Parathyroid adenoma (tissue), 2 donors: ENCODE results near the gene F2R.

Experiments used
- H2AFZ ChIP-seq: fragments of 300-600 bp; sonication (generic); one replicate; pipeline ENCODE4 v1.7.0; 2017; ENCODE audit warnings: antibody characterized with exemption, mild to moderate bottlenecking
- H3K27ac ChIP-seq: fragments of 300-600 bp; sonication (generic); one replicate; pipeline ENCODE4 v1.7.0; 2017
- H3K27me3 ChIP-seq: fragments of 300-600 bp; sonication (generic); one replicate; pipeline ENCODE4 v1.7.0; 2017; ENCODE audit warnings: low read length; ENCODE audit not compliant: control insufficient read depth, insufficient read depth
- H3K36me3 ChIP-seq: fragments of 300-600 bp; sonication (generic); one replicate; pipeline ENCODE4 v1.7.0; 2017; ENCODE audit warnings: low read length; ENCODE audit not compliant: control insufficient read depth, insufficient read depth
- H3K4me1 ChIP-seq: fragments of 300-600 bp; sonication (generic); one replicate; pipeline ENCODE4 v1.7.0; 2017; ENCODE audit warnings: control low read depth
- H3K4me2 ChIP-seq: fragments of 300-600 bp; sonication (generic); one replicate; pipeline ENCODE4 v1.7.0; 2017; ENCODE audit warnings: low read length
- H3K4me3 ChIP-seq: fragments of 300-600 bp; sonication (generic); one replicate; pipeline ENCODE4 v1.7.0; 2017; ENCODE audit warnings: low read depth, low read length
- H3K79me2 ChIP-seq: fragments of 300-600 bp; sonication (generic); one replicate; pipeline ENCODE4 v1.7.0; 2017; ENCODE audit warnings: control low read depth
- H3K9ac ChIP-seq: fragments of 300-600 bp; sonication (generic); one replicate; pipeline ENCODE4 v1.7.0; 2017; ENCODE audit warnings: mild to moderate bottlenecking
- H3K9me3 ChIP-seq: fragments of 300-600 bp; sonication (generic); one replicate; pipeline ENCODE4 v1.7.0; 2017; ENCODE audit warnings: low read length; ENCODE audit not compliant: control insufficient read depth
- TF ChIP-seq, protein P1 (sequence below): fragments of 300-600 bp; sonication (generic); IDR thresholded peaks from one replicate; pipeline ENCODE4 v1.7.0; 2017; ENCODE audit warnings: antibody characterized with exemption, mild to moderate bottlenecking
- donor health status: primary hyperparathyroidism.

F2R gene

DNA sequence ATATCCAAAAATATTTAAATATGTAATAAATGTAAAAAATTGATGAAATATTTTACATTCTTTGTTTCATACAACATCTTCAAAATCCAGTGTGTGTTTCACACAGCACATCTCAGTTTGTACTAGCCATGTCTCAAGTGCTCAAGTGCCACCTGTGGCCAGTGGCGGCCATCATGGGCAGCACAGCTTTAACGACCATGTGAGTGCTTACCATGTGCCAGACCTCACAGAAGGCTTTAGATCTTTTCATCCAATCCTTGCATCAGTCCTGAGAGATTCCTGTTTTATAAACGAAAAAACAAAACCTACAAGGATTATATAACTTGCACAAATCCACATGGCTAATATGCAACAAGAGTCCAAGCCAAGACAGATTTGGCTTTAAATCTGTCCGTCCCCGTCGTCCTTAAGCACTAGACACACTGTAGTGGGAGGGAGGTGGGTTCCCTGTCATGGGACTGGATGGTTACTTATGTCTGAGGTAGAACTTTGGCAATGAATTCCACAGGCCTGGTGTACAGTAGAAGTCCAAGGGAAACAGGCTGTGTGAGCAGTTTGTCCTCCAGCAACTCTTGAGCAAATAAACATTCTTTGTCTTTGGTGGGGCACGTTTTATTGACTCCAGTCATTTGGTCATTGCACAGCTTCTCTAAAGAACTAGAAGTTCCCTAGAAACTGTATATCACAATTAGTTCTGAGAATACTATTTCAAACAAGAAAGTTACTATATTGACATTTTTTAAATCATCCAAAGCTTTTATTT is 25.0 kb upstream of the F2R start:
- H3K4me3 ChIP-seq, result no peak overlapping the region
- H3K79me2 ChIP-seq, result no peaks in the 10 kb centered on the region
- H3K36me3 ChIP-seq, result no peaks in the 10 kb centered on the region
- H3K27me3 ChIP-seq, result no peaks in the 10 kb centered on the region
- H3K4me2 ChIP-seq, result no peak overlapping the region
- H3K27ac ChIP-seq, result no peak overlapping the region
- TF ChIP-seq, protein P1, sequence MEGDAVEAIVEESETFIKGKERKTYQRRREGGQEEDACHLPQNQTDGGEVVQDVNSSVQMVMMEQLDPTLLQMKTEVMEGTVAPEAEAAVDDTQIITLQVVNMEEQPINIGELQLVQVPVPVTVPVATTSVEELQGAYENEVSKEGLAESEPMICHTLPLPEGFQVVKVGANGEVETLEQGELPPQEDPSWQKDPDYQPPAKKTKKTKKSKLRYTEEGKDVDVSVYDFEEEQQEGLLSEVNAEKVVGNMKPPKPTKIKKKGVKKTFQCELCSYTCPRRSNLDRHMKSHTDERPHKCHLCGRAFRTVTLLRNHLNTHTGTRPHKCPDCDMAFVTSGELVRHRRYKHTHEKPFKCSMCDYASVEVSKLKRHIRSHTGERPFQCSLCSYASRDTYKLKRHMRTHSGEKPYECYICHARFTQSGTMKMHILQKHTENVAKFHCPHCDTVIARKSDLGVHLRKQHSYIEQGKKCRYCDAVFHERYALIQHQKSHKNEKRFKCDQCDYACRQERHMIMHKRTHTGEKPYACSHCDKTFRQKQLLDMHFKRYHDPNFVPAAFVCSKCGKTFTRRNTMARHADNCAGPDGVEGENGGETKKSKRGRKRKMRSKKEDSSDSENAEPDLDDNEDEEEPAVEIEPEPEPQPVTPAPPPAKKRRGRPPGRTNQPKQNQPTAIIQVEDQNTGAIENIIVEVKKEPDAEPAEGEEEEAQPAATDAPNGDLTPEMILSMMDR, result no peak
- H3K4me1 ChIP-seq, result no peaks in the 10 kb centered on the region
- H2AFZ ChIP-seq, result no peak overlapping the region
- H3K9me3 ChIP-seq, result no peaks in the 10 kb centered on the region
- no peak overlapping the region for H3K9ac ChIP-seq

DNA sequence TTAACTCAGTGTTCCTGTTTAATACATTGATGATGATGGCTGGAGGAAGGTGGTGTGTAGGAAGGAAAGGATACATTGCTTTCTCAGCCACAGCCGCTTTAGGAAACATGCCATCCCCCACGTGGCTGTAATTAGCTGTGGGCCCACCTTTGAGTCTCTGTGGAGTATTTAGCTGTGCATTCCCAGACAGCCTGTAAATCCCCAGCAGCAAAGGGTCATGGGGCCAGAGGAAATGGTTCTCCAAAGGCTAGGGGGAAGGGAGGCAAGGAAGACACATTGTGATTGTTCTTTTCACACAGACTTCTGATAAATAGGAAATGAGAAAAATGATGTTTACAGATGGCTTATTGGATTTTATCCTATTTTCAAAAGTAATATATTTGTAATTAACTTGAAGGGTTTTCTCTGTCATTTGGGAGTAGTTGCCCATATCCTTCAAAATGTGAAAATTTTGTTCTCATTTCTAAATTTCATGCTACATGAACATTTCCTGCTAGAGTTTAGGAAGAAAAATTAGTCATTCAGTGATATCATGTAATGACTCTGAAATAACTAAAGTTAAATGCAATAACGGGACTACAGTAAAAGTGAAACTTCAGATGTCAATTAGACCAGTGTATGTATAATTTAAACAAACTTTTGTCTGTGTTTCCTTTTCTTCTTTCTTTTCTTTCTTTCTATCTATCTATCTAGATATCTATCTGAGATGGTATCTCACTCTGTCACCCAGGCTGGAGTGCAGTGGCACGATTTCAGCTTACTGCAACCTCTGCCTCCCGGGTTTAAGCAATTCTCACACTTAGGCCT is 24.3 kb upstream of the F2R start:
- Histone ChIP-seq H3K9ac (no peak overlapping the region), H3K4me2 (no peak overlapping the region), H3K36me3 (no peaks in the 10 kb centered on the region), H3K9me3 (no peaks in the 10 kb centered on the region), H3K27ac (no peak overlapping the region), H3K27me3 (no peaks in the 10 kb centered on the region), H2AFZ (no peak overlapping the region), H3K4me1 (no peaks in the 10 kb centered on the region), H3K79me2 (no peaks in the 10 kb centered on the region), H3K4me3 (no peak overlapping the region)
- TF ChIP-seq, protein P1, result no peak

DNA sequence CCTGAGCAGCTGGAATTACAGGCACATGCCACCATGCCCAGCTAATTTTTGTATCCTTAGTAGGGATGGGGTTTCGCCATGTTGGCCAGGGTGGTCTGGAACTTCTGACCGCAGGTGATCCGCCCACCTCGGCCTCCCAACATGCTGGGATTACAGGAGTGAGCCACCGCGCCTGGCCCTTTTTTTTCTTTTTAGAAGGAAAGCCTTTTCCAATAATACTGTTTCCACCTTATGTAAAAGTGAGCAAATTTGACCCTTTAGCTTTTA is 23.7 kb upstream of the F2R start:
- Histone ChIP-seq H3K27me3 (no peaks in the 10 kb centered on the region), H3K4me2 (no peak overlapping the region), H3K4me1 (no peaks in the 10 kb centered on the region), H3K36me3 (no peaks in the 10 kb centered on the region), H3K4me3 (no peak overlapping the region), H2AFZ (no peak overlapping the region), H3K79me2 (no peaks in the 10 kb centered on the region), H3K9me3 (no peaks in the 10 kb centered on the region), H3K27ac (no peak overlapping the region), H3K9ac (no peak overlapping the region)
- TF ChIP-seq, protein P1, result no peak

DNA sequence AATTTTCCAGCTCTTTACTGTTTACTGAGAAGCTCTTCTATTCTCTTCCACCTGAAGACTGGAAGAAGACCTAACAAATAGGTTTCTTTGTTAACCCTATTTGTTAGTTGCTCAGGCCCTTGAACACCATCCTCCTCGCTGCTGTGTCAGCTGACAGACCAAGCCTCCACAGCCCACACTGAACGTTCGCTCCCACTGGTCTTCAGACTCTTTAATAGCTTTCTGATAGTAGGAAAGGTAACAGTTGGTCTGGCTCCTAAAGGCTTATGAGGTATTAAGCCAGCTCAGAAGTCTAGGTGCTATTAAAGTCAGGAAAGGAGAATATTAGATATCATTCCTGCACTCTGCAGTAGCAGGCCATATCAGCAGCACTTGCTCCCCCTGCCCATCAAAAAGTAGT is 23.3 kb upstream of the F2R start:
- Histone ChIP-seq H3K9ac (no peak overlapping the region), H3K4me1 (no peaks in the 10 kb centered on the region), H3K9me3 (no peaks in the 10 kb centered on the region), H3K4me3 (no peak overlapping the region), H2AFZ (no peak overlapping the region), H3K4me2 (no peak overlapping the region), H3K27me3 (no peaks in the 10 kb centered on the region), H3K36me3 (no peaks in the 10 kb centered on the region), H3K27ac (no peak overlapping the region), H3K79me2 (no peaks in the 10 kb centered on the region)
- TF ChIP-seq, protein P1, result no peak
